ENCODE results near the gene ABHD14A.
"Not testable (repeated sequence)": the region's sequence is repeated elsewhere in the genome, so short reads cannot be mapped to it uniquely, and the experiment has no call there.

The ABHD14A gene

DNA sequence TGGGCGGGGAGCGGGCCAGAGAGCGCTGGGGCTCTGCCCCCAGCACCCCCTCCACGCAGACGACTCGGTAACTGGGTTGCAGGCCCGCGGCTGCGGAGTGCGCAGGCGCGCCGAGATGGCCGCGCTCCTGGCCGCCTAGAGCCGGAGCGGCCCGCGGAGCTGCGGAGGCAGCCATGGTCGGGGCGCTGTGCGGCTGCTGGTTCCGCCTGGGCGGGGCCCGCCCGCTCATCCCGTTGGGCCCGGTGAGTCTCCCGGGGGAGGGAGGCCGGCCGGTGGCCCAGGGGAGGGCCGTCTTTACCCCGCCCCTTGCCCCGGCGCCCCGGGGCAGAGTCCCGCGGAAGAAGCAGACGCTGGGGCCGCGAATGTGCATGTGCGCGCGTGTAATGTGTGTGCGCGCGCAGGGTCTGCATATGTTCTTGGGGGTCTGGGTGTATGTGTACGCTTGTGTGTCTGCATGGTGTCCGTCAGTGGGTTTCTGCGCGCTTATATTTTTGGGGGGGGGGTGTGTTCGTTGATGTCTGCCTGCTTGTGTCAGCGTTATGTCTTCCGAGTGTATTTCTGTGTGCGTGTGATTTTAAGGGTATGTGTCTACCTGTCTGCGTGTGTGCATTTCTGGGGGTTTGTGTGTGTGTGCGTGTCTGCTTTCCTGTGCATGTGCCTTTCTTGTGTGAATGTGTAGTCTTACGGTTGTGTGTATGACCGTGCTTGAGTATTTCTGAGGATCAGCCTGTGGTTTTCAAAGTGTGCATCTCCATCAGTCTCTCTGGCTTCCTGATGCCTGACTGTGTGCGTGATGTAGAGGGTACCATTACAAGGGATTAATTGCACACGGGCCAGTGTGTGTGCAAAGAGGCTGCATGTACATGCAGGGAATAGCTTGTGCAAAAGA lies at the start of gene ABHD14A:
Gene ABHD14A, plus strand, starts transcription at position 102 of the 889 bp plus-strand sequence. Its CDS starts 72 bp downstream, at position 174.
- DNase-seq: peak; percentile 92

DNA sequence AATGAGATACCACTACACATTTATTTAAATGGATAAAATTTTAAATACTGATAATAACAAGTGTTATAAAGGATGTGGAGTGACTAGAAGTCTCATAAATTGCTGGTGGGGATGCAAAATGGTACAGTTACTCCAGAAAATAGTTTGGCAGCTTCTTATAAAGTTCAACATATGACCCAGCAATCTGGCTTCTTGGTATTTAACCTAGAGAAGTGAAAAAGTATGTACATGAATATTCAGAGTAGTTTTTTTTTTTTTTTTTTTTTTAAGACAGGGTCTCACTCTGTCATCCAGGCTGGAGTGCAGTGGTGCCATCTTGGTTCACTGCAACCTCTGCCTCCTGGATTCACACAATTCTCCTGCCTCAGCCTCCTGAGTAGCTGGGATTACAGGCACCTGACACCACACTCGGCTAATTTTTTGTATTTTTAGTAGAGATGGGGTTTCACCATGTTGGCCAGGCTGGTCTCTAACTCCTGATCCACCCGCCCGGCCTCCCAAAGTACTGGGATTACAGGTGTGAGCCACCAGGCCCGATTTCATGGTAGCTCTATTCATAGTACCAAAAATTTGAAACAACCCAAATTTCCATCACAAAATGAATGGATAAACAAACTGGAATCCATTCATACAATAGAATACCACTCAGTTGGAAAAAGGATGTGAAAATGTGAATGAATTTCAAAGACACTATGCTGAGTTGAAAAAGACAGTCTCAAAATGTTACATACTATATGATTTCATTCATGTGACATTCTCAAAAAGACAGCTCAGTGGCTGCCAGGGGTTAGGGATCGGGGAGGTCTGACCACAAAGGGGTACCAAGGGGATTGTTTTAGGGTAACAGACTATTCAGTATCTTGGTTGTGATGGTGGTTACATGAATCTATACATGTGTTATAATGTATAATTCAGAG lies 47.5 kb upstream of the ABHD14A start:
- no peak for DNase-seq

DNA sequence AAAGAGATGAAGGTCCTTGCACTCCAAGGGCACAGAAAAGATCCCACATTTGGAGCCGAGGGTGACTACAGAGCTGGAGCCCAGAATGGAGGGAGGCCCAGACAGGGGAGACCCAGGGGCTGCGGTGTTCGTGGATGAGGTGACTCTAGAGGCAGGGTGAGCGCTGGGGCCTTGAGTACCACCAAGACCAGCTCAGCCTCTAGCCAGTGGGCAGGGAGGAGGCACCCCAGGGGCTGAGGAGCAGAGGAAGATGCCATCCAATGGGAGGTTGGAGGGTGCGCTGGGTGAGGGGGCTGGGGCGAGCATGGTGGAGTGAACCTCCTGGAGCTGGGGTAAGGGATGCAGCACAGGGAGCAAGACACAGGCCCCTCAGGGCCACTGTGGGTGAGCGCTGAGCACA lies 46.4 kb upstream of the ABHD14A start:
- DNase-seq: no peak

DNA sequence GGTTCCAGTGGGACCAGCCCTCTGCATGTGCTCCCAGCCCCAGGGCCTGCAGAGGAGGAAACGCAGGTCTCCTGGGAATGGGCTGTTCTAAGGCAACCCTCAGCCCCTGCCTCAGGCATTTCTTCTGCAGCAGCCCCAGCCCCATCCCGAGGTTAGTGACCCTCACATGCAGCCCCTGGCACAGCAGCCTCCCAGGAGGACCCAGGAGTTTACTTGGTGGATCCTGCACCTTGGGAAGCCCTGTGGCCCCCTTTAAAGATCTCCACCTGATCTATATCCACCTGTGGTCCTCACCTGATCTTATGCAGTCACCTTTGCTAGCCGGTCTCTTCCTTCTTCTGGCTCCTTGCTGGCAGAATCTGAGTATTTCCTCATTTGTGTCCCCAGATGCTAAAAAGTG lies 45.9 kb upstream of the ABHD14A start:
- DNase-seq: not testable (repeated sequence)

DNA sequence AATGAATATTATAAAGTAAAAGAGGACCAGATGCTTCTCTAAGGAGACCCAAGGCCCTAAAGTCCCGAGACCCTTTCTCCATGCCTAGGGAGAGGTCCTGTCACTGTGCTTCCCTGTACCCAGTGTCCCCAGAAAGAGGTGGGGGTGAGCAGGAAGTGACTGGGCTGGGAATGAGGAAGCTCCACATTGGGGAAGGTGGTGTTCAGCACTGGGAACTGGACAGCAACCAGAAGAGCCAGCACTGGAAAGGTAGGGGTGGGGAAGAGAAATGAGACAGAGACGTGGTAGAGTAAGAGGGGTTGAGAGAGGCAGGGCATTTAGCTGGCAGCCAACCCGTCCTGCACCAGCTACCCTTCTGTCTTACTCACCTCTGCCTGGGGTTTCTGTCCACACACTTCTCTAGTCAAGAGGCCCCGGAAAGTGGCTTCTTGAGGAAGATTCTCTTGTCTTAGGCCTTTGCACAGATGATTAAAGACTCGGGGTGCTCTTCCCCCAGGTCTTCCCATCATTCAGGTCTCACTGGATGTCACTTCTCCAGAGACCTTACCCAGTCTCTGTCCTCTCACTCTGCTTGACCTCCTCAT lies 45.4 kb upstream of the ABHD14A start:
- no peak for DNase-seq

DNA sequence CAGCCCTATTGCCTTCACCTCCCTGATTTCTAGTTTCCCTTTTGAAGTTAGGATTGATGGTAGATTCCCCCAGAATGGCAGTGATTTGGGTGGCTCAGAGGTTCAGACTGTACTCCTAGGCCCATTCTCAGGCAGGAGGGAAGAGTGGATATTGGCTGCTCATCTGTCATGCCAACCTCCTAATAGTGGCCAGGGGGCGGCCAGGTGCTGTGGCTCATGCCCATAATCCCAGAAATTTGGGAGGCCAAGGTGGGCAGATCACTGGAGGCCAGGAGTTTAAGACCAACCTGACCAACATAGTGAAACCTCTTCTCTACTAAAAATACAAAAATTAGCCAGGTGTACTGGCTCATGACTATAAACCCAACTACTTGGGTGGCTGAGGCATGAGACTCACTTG lies 44.4 kb upstream of the ABHD14A start:
- DNase-seq: no peak

DNA sequence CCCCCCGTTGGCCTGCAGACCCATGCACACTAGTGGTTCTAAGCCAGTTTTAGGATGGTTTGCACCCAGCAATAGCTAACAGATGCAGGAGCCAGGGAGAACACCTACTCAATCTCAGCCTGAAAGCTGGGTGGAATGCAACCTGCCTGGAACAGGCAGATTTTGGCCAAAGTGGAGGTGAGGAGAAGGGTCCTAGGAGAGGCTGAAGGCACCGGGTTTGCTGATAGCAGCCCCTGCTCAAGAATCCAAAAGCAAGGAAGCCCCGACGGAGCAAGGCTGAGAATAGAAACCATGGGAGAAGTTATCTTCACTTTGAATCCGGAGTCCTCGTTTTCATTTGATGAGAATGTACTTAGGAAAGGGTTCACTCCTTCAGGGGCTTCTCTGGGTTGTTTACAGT lies 43.1 kb upstream of the ABHD14A start:
- DNase-seq: no peak

DNA sequence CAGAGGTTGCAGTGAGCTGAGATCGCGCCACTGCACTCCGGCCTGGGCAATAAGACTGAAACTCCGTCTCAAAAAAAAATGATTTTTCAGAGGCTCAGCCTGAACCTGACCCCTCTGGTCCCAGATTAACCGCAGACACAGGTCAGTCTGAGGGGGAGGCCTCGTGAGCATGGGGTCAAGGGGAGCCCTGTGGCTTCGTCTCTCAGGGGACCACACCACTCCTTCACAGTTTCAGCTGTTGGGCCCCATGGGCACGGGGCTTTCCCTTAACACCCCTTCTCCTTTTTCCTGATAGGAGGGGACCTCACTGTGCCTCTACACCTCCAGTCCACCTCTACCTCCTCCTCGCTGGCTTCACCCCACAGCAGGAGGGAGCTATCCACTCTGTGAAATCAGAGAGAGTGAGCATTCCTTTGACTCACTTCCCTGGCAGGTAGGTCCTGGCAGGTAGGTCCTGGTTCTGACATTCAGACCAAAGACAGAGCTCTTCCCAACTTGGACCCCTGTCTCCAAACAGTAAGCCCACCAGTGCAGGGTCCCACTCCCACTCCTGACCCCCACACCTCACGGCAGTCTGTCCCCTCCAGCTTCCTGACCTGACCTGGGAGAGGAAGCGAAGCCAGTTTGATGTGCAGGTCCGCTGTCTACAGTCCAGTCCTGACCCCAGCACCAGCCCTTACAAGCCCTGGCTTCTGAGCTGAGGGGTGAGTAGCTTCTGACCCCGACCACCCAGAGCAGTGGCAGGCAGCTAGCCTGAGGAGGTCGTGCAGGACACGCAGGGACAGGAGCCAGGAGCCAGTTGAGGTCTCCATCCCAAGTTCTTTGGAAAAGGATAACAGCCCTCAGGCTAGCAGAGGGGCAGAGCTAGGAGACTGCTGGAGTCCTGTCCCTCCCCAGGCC lies 42.1 kb upstream of the ABHD14A start:
- DNase-seq: no peak

DNA sequence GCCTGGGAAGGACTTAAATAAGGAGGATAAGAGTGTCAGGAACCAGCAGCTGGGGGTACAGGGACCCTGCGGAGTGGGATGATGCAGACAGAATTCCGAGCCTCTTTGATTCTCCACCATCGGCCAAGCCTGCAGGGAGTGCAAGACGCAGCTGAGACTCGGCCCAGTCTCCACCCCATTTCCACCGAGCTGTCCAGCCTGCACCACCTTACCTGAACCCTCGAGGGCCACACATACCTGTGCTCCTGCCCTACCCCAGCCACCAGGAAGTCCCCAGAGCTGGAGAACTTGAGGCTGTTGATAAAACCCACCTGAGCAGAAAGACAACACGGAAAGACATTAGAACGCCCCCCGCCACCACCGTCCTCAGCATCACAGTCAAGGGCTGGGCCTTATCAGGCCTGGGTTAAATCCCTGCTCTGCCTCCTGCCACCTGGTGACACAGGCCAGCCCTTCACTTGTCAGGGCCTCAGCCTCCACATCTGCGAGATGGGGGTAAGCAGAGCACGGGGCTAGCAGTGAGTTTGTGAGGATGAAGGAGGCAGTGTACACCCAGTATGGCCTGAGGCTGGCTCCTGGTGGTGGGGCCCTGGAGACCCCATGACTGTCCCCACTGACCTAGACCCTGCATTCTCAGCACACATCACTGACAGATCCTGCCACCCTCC lies 41.3 kb upstream of the ABHD14A start:
- no peak for DNase-seq

DNA sequence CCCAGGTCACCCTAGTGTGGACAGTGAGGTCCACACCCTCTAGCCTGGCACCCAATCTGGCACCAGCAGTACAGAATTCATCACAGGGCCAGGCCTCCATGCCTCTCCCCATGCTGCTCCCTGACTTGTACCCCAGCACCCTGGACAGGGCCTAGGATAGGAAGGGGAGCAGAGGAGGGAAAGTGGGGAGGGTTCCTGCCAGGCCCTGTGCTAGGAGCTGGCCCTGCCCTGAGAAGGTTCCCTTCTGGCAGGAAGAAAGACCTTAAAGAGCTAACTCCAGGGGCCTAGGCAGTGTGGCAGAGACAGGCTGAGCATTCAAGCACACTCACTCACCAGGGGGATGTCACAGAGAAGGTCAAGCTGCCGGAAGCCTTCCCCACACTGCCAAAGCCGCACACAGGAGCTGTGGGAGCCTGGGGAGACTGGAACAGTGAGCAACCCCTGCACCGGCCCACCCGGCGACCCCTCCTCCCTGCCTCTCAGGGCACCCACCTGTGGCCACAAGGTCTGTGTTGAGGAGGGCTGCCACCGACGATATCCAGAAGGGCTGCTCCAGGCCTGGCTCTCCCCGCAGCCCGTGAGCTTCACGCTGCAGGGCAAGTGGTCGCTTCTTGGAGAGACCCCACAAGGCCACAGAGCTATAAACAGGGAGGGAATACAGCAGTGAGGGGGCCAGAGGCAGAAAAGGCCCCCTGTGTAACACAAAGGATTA lies 40.6 kb upstream of the ABHD14A start:
- DNase-seq: no peak

DNA sequence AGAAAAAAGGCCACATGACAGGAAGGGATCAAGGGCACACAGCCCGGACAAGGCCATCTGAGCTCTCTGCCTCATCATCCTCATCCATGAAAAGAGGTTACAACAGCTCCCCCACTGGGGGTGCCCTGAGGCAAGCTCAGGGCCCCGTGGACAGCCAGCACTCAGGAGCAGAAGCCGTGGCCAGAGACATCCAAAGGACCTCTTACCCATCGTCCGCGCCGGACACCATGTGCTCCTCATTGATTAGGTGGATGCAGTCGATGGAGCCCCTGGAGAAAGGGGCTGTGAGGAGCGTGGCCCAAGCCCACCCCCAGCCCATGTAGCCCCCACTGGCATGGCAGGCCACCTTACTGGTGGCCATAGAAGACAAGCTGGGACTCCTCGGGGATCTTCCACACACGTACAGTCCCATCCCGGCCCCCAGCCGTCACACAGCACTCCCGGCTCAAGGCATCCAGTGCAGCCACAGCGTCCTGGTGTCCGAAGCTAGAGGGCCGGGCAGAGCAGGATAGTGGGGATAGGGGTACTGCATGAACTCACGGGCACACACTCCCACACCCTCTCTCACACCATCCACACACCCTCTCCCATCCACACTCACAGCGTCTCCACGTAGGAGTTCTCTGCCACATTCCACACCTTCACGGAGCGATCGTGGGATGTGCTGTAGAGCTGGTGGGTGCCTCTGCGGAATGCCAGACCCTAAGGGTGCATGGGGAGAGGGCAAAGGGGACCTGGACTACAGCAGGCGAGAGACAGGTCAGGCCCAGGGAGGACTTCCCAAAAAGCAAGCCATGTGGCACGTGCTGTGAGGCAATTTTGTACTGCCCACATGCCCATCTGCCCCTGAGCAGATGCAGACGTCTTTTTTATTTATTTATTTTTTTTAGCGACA lies 39.6 kb upstream of the ABHD14A start:
- no peak for DNase-seq

DNA sequence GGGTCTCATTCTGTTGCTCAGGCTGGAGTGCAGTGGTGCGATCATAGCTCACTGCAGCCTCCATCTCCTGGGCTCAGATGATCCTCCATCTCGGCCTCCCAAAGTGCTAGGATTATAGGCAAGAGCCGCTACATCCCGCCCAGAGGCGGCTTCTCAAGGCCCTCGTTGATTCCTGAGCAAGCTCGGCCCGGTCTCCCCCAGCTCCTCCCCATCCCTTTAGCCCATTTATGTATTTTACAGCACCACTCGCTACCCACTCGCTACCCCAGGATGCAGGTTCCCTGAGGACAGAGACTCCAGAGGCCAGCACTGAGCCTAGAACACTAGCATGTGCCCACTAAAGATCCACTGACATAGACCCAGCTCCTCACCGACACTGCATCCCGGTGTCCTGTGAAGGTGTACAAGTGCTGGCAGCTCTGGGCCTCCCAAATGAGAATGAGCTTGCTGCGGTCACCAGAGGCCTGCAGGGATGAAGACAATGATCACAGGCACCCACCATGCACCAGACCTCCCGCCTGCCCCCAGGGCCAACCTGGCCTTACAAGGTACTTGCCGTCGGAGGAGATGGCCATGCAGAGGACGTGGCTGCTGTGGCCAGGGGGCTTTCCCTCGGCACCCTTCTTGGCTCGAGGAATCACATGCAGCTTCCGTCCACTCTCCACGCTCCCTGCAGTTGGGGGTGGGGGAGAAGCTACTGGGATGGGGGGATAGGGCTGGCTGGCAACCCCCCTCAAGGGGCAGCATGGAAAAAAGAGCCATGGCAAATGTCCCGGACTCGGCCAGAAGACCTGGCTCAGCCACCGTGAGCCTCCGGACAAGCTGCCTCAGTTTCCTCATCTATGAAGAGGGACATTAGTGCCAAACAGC lies 38.7 kb upstream of the ABHD14A start:
- no peak for DNase-seq

DNA sequence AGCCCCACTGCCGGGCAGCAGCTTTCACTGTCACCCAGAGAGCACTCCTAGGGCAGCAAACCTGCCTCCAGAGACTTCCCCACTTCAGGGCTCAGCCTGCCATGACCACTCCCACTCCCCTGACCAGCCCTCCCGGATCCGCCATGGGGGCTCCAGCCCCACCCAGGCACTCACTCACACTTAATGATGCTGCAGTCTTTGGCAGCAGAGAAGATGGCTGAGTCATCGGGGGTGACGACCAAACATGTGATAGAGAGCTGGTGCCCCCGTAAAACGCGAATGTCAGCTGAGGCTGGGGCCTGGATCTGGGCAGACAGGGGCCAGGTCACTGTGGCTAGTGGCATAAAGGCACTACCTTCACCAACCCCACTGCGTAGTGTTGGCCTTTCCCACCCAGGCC lies 37.9 kb upstream of the ABHD14A start:
- no peak for DNase-seq

DNA sequence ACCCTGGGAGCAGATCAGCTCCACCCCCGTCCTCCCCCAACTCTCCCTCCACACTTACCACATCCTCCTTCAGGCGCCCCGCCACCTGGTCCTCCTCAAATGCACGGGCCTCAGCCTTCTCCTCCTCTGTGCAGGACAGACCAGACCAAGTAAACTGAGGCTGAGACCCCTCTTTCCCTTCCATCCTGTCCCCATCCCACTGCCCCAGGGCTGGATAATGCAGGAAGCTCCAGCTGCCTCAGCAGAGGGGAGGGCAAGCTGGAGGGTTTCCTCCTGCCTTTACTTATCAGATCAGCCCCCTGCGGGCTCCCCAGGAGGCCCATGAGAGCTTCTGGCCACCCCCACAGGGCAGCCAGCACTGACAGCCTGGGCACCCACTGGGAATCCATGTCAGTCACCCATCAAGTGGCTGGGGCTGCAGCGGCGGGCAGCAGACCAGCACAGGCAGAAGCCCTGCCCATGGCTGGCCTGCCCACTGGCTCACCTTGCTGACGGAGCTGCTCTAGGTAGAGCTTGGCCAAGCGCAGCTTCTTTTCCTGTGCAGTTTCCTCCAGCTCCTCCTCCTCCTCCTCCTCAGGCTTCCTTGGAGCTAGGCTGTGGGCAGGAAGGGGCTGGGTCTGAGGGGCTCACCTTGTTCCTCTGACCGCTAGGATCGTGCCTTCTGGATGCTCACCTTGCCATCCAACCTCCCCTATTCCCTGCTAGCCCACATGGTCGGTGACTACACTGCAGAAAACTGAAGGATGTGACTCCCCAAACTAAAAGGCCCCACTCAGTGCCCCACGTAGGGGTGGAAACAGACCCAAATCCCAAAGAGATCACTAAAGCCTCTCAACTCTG lies 37.0 kb upstream of the ABHD14A start:
- DNase-seq: peak; percentile 16

DNA sequence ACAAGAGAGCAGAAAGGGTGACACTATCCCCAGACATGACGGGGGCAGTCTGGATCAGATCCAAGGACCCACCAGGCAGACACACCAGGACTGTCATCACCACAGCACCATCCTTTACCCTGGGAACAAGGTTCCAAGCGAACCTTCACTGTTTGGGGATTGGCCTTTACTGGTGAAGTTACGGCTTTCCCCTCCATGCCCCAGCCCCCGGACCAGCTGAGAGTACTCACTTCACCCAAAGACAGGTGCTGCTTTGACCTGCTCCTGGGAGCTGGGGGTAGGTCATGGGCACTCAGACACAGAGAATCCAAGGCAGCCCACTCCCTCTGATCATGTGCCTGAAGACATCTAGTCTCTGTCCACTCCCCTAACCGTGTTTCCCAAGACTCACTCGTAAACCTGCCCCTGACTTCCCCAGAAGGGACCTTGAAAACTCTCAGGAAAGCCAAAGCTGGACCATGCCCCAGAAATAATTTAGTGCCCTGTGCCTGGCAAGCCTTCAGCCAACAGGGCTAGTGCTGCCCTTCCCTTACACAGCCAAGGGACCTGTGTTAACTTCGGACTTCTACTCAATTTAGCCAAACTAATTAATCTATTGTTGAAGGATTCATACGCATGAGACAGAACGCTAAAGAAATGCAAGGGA lies 36.0 kb upstream of the ABHD14A start:
- DNase-seq: peak; percentile 20

DNA sequence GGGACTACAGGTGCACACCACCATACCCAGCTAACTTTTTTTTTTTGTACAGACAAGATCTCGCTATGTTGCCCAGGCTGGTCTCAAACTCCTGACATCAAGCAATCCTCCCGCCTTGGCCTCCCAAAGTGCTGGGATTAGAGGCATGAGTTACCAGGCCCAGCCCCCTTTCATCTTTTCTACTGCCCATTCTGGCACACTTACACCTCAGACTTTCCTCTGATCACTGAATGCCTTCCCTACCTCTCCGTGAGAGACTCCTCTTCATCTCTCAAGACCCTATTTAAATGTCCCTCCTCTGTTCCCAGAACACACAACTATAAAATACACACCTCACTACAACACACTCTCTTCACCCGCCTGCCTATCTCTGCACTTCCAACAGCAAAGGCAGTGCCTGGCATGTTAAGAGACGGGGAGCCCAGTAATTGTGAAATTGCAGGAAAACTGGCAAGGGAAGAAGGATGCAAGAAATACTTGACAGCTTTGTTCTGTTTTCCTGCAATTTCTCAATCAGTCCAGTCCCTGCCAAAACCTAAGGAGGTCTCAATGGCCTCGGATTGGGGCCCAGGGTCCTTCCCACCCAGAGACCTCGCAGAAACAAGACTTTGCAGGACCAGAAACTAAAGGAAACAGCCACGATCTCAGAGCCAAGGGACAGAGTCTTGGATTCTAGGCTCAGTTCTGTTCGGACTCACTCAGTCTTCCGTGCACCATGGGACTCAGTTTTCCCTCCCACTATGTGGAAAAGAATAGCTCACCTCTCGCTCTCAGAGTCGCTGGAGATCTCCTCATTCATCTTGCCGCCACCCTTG lies 34.0 kb upstream of the ABHD14A start:
- peak; percentile 23 for DNase-seq

DNA sequence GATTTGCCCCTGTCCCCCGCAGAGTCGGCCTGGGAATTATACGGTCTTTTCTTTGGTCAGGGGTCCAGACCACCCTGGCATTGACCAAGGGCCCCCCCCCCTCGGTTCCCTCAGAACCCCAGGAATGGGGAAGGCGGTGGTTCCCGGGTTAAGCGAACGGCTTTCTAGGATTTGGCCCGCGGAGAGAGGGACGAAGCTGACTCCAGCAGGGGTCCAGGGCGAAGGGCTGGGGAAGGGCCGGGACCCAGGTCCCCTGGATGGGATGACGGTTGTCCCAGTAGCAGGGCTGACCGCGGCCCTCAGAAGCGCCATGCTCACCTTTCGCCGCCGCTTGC lies 33.4 kb upstream of the ABHD14A start:
- no peak for DNase-seq
